HG03066 (cell line): ENCODE measurements around the gene USP10.

Source experiments
- ATAC-seq: cut with Tn5 transposase; IDR thresholded peaks from one replicate; pipeline ENCODE4 v1.9.1; 2021; ENCODE audit warnings: low read depth; ENCODE audit not compliant: unreplicated experiment

Gene USP10

GRCh38 chr16:84768061-84768807 is 68.4 kb downstream of the USP10 start:
- ATAC-seq = no peak

GRCh38 chr16:84768808-84769197 is 69.0 kb downstream of the USP10 start:
- no peak for ATAC-seq

GRCh38 chr16:84769416-84769815 is 69.6 kb downstream of the USP10 start:
- no peak for ATAC-seq

- no peak for ATAC-seq
Observed at GRCh38 chr16:84773312-84773711, 73.5 kb downstream of the USP10 start.

- no peak for ATAC-seq
Observed at GRCh38 chr16:84774810-84775209, 75.0 kb downstream of the USP10 start.

GRCh38 chr16:84775262-84775810 is 75.5 kb downstream of the USP10 start:
- ATAC-seq = no peak

GRCh38 chr16:84777435-84777834 is 77.6 kb downstream of the USP10 start:
- no peak for ATAC-seq

GRCh38 chr16:84778720-84779119 is 78.9 kb downstream of the USP10 start:
- no peak for ATAC-seq

- no peak for ATAC-seq
Observed at GRCh38 chr16:84780063-84780462, 80.3 kb downstream of the USP10 start.

GRCh38 chr16:84780544-84781376 is 81.0 kb downstream of the USP10 start:
- ATAC-seq = no peak

- no peak for ATAC-seq
Observed at GRCh38 chr16:84782846-84783245, 83.0 kb downstream of the USP10 start.

- no peak for ATAC-seq
Observed at GRCh38 chr16:84785843-84786581, 86.2 kb downstream of the USP10 start.

- no peak for ATAC-seq
Observed at GRCh38 chr16:84786605-84787262, 86.9 kb downstream of the USP10 start.

GRCh38 chr16:84787263-84787622 is 87.4 kb downstream of the USP10 start:
- ATAC-seq = no peak

GRCh38 chr16:84788920-84789391 is 89.2 kb downstream of the USP10 start:
- ATAC-seq = no peak

- ATAC-seq = no peak
Observed at GRCh38 chr16:84789431-84789830, 89.6 kb downstream of the USP10 start.

GRCh38 chr16:84790301-84790700 is 90.5 kb downstream of the USP10 start:
- ATAC-seq = no peak

GRCh38 chr16:84791088-84791487 is 91.3 kb downstream of the USP10 start:
- ATAC-seq = no peak

GRCh38 chr16:84791501-84791900 is 91.7 kb downstream of the USP10 start:
- ATAC-seq = no peak

GRCh38 chr16:84794186-84794585 is 94.4 kb downstream of the USP10 start:
- no peak for ATAC-seq
